Omental fat pad (tissue), 4 donors: ENCODE data around the gene TUBGCP2. TPM values are rescaled to one million over a fixed set of nuclear protein-coding genes. Genes with fewer than 3 reads are reported as not detected.

ENCODE experiments used
- ATAC-seq: fragments of 150-250 bp; one replicate; pipeline ENCODE4 v1.9.1; 2016; ENCODE audit warnings: mild to moderate bottlenecking, moderate library complexity; ENCODE audit not compliant: low FRiP score
- DNase-seq: peaks from one replicate; pipeline ENCODE4 v3.0.0-alpha.2; 2019; ENCODE audit warnings: low spot score
- total RNA-seq, 4 donors: library from RNA; depleted of rRNA; stranded (reverse); fragments of >200 nt; gene quantifications; one replicate each; pipeline ENCODE4 v1.1.0, GENCODE V29; 2016
- TF ChIP-seq, protein P1 (sequence below), 3 donors: fragments of 450-650 bp; IDR thresholded peaks; one replicate each; pipeline ENCODE4 v1.5.1; 2016 to 2017; ENCODE audit warnings: antibody characterized with exemption in 3 of 3, mild to moderate bottlenecking in 3 of 3, moderate library complexity in 2 of 3

TUBGCP2 gene
- total RNA-seq, 4 donors from 2014 or later = 29.0 to 44.5 (median 36.3) TPM

DNA sequence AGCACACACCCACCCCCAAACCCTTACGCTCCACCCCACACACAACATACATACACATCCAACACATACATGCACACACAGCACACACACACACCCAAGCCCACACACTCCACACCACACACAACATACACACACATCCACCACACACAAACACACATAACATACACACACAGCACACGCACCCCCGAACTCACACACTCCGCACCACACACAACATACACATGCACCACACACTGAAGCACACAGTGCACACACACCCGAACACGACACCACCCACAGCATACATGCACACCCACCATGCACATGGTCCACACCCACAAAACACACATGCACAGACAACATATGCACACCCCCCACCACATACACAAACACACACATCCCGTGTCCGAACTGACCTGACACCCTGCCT lies 40.5 kb upstream of the TUBGCP2 start:
- TF ChIP-seq, protein P1, sequence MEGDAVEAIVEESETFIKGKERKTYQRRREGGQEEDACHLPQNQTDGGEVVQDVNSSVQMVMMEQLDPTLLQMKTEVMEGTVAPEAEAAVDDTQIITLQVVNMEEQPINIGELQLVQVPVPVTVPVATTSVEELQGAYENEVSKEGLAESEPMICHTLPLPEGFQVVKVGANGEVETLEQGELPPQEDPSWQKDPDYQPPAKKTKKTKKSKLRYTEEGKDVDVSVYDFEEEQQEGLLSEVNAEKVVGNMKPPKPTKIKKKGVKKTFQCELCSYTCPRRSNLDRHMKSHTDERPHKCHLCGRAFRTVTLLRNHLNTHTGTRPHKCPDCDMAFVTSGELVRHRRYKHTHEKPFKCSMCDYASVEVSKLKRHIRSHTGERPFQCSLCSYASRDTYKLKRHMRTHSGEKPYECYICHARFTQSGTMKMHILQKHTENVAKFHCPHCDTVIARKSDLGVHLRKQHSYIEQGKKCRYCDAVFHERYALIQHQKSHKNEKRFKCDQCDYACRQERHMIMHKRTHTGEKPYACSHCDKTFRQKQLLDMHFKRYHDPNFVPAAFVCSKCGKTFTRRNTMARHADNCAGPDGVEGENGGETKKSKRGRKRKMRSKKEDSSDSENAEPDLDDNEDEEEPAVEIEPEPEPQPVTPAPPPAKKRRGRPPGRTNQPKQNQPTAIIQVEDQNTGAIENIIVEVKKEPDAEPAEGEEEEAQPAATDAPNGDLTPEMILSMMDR (IDR thresholded peaks at IDR 0.05) = no peak
- ATAC-seq (no peak), DNase-seq (no peak)

DNA sequence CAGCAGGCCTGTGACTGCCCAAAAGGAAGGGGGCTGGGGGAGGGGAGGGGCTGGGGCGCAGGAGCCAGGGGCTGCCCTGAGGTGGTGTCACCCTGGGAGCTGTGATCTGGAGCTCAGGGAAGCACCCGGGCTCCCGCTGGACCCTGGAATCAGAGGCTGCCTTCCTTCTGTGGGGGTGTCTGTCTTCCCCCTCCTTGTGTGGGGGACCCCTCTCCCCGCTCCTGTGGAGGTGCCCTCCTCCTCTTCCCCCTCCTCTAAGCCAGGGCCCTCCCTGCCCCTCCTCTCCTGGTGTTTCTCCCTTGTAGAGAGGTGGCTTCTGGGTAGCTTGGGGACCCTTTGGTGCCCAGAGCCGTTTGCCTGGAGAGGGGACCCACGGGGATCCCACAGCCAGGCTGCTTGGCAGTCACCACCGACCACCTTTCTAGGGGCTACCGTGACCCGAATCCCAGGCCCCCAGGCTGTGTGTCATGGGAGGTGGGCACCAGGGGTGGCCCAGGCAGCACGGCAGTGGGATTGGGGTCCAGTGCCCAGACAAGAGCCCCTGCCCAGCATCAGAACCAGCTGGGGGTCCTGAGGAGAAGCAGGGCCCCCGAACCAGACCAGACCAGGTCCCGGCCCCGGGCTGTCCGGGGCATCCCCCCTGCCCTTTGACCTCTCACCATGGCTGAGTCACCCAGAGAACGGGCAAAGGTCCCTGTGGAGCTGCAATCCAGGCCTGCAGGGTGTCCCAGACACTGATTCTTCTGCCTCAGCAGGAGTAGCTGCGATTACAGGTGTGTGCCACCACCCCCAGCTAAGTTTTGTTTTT lies 39.2 kb upstream of the TUBGCP2 start:
- no peak for DNase-seq
- no peak for ATAC-seq
- TF ChIP-seq, protein P1 (IDR thresholded peaks at IDR 0.05) = no peak

DNA sequence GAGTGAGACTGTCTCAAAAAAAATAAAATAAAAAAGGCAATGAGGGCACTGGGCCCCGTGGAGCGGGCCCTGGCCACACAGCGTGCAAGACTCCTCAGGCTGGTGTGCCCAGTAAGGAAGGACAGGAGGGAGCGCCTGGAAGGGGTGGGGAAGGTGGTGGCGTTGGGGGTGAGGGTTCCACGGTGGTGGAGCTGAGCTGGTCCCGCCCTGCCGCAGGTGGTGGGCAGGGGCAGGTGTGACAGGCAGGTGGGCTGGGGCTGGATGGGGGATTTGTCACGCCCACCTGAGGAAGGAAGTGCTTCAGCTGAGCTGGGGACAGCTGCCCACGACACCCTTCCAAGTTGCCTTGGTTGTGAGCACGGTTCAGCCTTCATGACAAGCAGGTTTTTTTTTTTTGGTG lies 37.7 kb upstream of the TUBGCP2 start:
- TF ChIP-seq, protein P1 (IDR thresholded peaks at IDR 0.05) = no peak
- no peak for ATAC-seq
- no peak for DNase-seq

DNA sequence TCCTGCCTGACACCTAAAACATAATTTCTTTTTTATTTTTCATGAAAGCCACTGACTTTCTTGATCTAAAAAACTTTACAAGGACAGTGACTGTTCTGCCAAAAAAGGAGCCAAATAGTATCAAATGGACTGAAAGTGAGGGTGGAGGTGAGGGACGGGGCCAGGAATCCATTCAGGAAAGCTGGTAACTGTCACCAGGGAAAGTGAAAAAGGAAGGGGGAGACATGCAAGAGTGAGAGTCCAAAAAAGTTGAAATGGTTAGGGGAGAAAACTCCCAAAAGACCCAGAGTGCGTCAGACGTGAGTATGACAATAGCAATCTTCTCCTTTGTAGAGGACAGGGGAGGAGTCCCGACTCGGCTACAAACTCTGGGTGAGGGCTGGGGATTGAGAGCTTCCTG lies 35.6 kb upstream of the TUBGCP2 start:
- no peak for ATAC-seq
- TF ChIP-seq, protein P1 (IDR thresholded peaks at IDR 0.05) = no peak

DNA sequence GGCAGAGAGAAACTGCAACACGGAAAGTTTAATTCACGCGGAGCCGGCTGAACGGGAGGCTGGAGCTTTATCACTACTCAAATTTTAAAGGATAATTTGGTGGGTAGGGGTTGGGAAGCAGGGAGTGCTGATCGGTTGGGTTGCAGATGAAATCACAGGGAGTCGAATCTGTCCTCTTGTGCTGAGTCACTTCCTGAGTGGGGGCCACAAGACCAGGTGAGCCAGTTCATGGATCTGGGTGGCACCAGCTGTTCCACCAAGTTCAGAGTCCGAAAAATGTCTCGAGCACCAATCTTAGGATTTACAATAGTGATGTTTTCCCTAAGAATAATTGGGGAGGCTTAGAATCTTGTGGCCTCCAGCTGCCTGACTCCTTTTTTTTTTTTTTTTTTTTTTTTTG lies 34.9 kb upstream of the TUBGCP2 start:
- TF ChIP-seq, protein P1 (IDR thresholded peaks at IDR 0.05) = no peak
- ATAC-seq (no peak), DNase-seq (no peak)

More for the DNA sequence above, 35.6 kb upstream of the TUBGCP2 start:
- no peak for DNase-seq

DNA sequence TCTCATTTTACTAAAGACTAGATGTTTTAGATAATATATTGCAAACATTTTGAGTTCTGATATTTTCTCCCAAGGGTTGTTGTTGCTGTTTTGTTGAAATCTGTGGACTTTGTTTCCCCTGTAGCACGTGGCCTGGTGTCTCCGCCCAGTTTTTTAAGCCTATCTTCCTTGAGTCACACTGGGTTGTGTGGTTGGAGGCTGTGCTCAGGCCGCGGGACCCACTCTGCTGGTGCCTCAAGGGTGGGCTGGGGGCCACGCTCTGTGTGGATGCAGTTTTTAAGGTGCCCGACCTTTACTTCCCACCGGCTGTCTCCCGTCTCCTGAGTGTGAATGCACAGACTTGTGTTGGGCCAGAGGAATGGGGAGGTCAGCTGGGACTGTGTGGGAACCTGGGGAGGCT lies 34.3 kb upstream of the TUBGCP2 start:
- ATAC-seq (no peak), DNase-seq (no peak)
- TF ChIP-seq, protein P1 (IDR thresholded peaks at IDR 0.05) = no peak

DNA sequence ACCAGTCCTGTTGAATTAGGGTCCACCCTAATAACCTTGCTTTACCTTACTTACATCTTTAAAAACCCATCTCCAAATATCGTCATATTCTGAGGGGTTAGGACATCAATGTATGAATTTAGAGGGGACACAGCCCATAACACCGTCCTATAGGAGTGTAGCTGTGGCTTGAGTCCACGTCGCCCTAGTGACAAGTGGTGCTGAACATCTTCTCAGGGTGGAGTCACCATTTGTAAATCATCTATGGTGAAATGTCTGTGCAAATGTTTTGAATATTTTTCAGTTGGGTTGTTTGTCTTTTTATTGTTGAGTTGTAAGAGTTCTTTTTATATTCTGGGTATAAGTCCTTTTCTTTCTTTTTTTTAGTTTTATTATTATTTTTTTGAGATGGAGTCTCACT lies 33.3 kb upstream of the TUBGCP2 start:
- ATAC-seq = no peak
- TF ChIP-seq, protein P1 (IDR thresholded peaks at IDR 0.05) = no peak
- DNase-seq = no peak
